Stimulated activated CD8-positive, alpha-beta memory T cell treated with anti-CD3 and anti-CD28 coated beads, Interleukin-4, amount 100 ng/mL, for 1 hour (primary cell): ENCODE results near the gene ANKHD1.
A peak's percentile ranks its signal among the peaks of the same experiment; 100 is the strongest.

Experiments
- DNase-seq, 2 donors: peaks; one replicate each; pipeline ENCODE4 v3.0.0-alpha.2; 2020; ENCODE audit warnings: low read depth in 2 of 2, low spot score in 1 of 2

The ANKHD1 gene

DNA sequence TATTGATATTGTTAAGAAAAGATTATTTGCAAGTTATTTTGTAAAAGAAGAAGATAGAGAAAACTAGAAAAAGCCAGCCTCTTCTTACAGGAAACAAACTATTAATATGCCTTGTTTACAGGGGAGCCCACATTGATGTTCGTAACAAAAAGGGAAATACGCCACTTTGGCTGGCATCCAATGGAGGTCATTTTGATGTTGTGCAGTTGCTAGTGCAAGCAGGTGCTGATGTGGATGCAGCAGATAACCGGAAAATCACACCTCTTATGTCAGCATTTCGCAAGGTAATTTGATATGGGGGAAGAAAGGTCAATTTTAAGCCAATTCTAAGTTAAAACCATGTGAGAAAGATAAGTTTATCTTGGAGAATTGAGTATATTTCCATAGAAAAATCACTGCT lies 108.3 kb downstream of the ANKHD1 start:
- DNase-seq: no peak

GRCh38 chr5:140513124-140513523 lies 111.5 kb downstream of the ANKHD1 start:
- no peak for DNase-seq

- no peak for DNase-seq
These were observed 122.4 kb downstream of the ANKHD1 start for GRCh38 chr5:140524003-140524402.

DNA sequence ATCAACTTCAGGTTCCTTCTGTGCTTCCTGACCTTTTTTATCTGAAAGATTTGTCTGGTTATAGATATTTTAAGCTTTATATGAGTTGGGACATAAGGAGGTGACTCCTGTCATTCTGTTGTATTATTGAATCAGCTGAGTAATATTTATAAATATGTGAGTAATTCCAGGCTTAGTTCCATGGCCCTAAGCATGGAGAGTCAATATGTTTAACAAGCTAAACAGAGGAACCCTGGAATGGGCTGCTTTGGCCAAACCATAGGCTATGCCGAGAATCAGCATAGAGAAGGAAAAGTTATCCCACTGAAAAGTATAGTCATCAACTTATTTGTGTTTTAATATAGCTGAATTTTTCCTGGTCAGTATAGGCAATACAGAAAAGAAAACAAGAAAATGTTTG lies 138.6 kb downstream of the ANKHD1 start:
- DNase-seq: no peak

DNA sequence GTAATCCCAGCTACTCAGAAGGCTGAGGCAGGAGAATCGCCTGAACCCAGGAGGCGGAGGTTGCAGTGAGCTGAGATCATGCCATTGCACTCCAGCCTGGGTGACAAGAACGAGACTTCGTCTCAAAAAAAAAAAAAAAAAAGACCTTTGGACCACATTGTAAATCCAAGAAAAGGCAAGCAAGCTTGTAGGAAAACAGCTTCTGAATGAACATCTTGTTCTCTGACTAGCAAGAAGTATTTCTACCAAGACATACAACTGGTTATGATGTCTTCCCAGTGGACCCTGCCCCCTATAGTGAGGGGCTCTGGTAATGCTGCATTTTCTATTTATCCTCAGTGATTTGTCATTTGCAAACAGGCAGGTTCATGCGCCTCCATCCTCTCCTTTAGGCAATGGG lies 141.3 kb downstream of the ANKHD1 start:
- DNase-seq: no peak

DNA sequence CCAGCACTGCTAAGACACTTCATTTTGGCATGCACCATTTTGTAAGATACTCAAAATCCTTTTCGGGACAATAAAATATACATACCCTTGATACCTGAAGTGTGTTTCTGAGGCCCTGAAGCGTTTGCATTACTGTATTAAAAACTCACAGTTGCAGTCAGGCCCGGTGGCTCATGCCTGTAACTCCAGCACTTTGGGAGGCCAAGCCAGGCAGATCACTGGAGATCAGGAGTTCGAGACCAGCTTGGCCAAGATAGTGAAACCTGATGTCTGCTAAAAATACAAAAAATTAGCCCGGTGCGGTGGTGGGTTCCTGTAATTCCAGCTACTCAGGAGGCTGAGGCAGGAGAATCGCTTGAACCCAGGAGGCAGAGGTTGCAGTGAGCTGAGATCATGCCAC lies 143.4 kb downstream of the ANKHD1 start:
- no peak for DNase-seq

- no peak for DNase-seq
These were observed 144.0 kb downstream of the ANKHD1 start for GRCh38 chr5:140545606-140546005.

DNA sequence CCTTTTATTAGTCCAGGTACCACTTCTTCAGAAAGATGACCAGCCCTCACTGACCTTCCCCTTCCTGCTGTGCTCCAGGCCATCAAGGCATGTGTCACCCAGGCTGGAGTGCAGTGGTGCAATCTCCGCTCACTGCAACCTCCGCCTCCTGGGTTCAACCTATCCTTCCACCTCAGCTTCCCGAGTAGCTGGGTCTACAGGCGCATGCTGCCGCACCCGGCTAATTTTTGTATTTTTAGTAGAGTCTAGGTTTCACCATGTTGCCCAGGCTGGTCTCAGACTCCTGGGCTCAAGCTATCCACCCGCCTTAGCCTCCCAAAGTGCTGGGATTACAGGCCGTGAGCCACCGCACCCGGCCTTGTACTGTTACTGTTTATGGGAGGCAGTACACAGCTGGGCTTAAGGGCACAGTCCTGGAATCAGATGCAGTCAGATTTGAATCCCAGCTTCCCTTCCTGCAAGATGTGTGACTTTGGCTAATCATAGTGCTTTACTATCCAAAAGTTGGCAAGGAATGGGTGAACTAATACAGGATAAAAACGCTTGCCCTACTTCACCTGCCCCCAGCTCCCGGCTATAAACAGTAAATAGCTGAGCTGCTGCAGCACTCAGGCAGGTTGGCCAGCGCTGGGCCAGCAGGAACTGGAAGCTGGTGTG lies 145.3 kb downstream of the ANKHD1 start:
- DNase-seq: no peak

GRCh38 chr5:140547508-140548299 lies 146.1 kb downstream of the ANKHD1 start, which contains the start of gene EIF4EBP3:
EIF4EBP3 (plus strand) TSS chr5:140547662; CDS start chr5:140547738, 76 bp downstream.
- peak; percentile 67 to 71 for DNase-seq

DNA sequence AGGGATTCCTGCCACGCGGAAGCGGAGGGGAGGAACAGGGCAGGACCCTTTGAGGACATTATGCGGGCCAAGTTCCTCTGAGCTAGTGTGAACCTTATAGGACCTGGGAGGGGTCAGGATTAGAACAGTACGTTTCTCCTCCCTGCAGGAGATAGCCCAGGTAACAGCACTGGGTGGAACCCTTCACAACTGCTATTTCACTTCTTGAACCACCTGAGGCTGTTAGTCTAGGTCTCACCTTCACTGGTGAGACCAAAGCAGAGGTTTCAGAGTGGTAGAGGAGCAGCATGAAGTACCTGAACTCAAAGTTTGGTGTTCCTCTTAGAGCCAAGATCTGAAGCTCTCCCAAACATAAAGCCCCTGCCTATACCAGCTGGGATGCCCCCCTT lies 146.7 kb downstream of the ANKHD1 start:
- DNase-seq: no peak

GRCh38 chr5:140548791-140549190 lies 147.2 kb downstream of the ANKHD1 start:
- DNase-seq: no peak

GRCh38 chr5:140549237-140550144 lies 147.9 kb downstream of the ANKHD1 start:
- DNase-seq: no peak

GRCh38 chr5:140550147-140551079 lies 148.8 kb downstream of the ANKHD1 start:
- DNase-seq: no peak

- DNase-seq: no peak
These were observed 150.2 kb downstream of the ANKHD1 start for GRCh38 chr5:140551872-140552271.

- DNase-seq: no peak
These were observed 152.0 kb downstream of the ANKHD1 start for GRCh38 chr5:140553657-140554056.

DNA sequence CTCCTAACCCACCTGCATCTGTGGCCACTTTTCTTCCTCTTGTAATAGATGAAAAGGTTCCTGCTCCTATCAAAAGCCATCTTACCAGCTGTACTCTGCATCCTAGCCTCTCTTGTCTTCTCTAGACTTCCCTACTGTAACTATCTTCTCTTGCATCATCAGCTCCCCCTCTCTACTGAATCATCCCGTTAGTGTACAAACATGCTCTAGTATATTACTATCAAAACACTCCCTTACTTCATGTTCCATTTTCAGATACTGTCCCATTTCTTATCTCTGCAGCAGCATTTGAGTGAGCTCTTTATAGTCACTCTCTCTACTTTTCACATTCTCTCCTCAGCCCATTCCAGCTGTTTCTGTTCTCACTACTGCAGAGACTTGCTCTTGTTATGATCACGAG lies 152.8 kb downstream of the ANKHD1 start:
- no peak for DNase-seq

GRCh38 chr5:140555747-140556312 lies 154.2 kb downstream of the ANKHD1 start:
- DNase-seq: no peak

DNA sequence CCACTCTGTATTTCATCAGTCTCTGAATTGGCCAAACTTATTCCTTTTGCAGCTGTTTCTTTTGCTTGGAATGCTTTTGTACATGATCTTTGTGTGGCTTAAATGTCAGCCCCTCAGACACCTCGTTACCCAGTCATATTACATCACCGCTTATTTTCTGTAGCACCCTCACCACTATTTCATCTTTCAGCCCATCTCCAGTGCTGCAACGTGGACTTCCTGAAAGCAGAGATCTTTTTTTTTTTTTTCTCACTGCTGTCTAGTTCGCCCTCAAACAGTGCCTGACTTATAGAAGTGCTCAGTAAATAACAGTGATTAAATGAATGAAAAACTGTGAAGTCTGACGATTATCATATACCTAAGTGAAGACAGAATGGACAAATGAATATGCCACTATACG lies 154.8 kb downstream of the ANKHD1 start:
- DNase-seq: no peak

- peak; percentile 66 to 68 for DNase-seq
These were observed 155.6 kb downstream of the ANKHD1 start, which contains the start of gene SRA1 for GRCh38 chr5:140557136-140557805. SRA1 (minus strand) TSS chr5:140557473; CDS start chr5:140557452, 21 bp downstream.
